GM12878 (cell line): Measurements from ENCODE around the gene FAXC.

Experiments
- CTCF ChIP-seq, 3 experiments: IDR thresholded peaks in 2 of 3; conservative IDR thresholded peaks in 1 of 3; 2 replicates each; pipeline ENCODE4 v1.5.1; 2011; ENCODE audit warnings: low read depth in 3 of 3, low read length in 3 of 3, mild to moderate bottlenecking in 3 of 3, control low read depth in 2 of 3, moderate library complexity in 2 of 3, inconsistent platforms in 1 of 3, mixed read lengths in 1 of 3; ENCODE audit not compliant: control insufficient read depth in 2 of 3, insufficient read depth in 1 of 3; ENCODE audit errors: extremely low read depth in 1 of 3
- MAX ChIP-seq: IDR thresholded peaks from 2 replicates; pipeline ENCODE4 v1.6.1; 2012; ENCODE audit warnings: low read depth, low read length, improper control_type of control experiment
- POLR2A ChIP-seq: IDR thresholded peaks from 2 replicates; pipeline ENCODE4 v1.6.1; 2011; ENCODE audit warnings: low read depth, mild to moderate bottlenecking, low read length
- POLR2AphosphoS5 ChIP-seq: IDR thresholded peaks from 2 replicates; pipeline ENCODE4 v1.6.1; 2011; ENCODE audit warnings: mild to moderate bottlenecking, low read length, inconsistent platforms
- RCOR1 ChIP-seq: conservative IDR thresholded peaks from 2 replicates; pipeline ENCODE4 v1.6.1; 2012; ENCODE audit warnings: low read depth, low read length, improper control_type of control experiment
- RELA ChIP-seq: fragments of 450-650 bp; IDR thresholded peaks from 2 replicates; pipeline ENCODE4 v1.8.0; 2014; ENCODE audit warnings: borderline replicate concordance; ENCODE audit not compliant: partially characterized antibody
- SP1 ChIP-seq: IDR thresholded peaks from one replicate; pipeline ENCODE4 v1.6.1; 2011; ENCODE audit warnings: low read depth, low read length
- ZNF274 ChIP-seq: IDR thresholded peaks from one replicate; pipeline ENCODE4 v1.8.0; 2011; ENCODE audit not compliant: insufficient read length, insufficient read depth
- TF ChIP-seq, protein P1 (sequence below): fragments of 450-650 bp; IDR thresholded peaks from 2 replicates; pipeline ENCODE4 v1.6.1; 2016; ENCODE audit warnings: mild to moderate bottlenecking, moderate library complexity, borderline replicate concordance
- TF ChIP-seq, protein P2 (sequence below): fragments of 450-650 bp; formaldehyde crosslinking; IDR thresholded peaks from 2 replicates; pipeline ENCODE4 v1.5.0; 2022; ENCODE audit warnings: mild to moderate bottlenecking, missing genetic modification characterization

DNA sequence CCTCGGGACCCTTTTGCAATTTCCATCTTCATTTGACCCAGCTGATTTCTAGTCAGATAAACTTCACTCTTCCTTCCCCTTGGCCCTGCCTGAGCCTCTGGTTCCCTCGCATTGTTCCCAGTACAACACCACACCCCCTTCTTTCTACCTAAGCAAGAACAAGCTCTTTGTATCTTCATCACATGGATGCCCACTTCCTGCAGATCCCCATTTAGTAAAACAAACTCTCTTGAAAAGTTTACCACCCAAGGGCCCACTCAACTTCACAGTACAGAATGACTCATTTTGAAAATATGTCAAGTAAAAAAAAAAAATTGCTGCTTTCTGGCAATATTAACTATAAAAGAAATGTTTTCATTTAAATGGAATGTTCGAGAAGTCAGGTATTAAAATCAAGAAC is 5.2 kb downstream of the FAXC start:
- TF ChIP-seq MAX, result no peak
- no peak for TF ChIP-seq SP1
- TF ChIP-seq, protein P1, sequence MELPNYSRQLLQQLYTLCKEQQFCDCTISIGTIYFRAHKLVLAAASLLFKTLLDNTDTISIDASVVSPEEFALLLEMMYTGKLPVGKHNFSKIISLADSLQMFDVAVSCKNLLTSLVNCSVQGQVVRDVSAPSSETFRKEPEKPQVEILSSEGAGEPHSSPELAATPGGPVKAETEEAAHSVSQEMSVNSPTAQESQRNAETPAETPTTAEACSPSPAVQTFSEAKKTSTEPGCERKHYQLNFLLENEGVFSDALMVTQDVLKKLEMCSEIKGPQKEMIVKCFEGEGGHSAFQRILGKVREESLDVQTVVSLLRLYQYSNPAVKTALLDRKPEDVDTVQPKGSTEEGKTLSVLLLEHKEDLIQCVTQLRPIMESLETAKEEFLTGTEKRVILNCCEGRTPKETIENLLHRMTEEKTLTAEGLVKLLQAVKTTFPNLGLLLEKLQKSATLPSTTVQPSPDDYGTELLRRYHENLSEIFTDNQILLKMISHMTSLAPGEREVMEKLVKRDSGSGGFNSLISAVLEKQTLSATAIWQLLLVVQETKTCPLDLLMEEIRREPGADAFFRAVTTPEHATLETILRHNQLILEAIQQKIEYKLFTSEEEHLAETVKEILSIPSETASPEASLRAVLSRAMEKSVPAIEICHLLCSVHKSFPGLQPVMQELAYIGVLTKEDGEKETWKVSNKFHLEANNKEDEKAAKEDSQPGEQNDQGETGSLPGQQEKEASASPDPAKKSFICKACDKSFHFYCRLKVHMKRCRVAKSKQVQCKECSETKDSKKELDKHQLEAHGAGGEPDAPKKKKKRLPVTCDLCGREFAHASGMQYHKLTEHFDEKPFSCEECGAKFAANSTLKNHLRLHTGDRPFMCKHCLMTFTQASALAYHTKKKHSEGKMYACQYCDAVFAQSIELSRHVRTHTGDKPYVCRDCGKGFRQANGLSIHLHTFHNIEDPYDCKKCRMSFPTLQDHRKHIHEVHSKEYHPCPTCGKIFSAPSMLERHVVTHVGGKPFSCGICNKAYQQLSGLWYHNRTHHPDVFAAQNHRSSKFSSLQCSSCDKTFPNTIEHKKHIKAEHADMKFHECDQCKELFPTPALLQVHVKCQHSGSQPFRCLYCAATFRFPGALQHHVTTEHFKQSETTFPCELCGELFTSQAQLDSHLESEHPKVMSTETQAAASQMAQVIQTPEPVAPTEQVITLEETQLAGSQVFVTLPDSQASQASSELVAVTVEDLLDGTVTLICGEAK, result no peak
- TF ChIP-seq CTCF (IDR thresholded peaks at IDR 0.05 in 2 of 3, conservative IDR thresholded peaks at IDR 0.05 in 1 of 3; ENCODE audit: control insufficient read depth in 2 of 3, extremely low read depth in 1 of 3, insufficient read depth in 1 of 3, low read depth in 3 of 3, low read length in 3 of 3), result no peak
- TF ChIP-seq ZNF274, result no peak
- TF ChIP-seq RCOR1, result no peak
- no peak for TF ChIP-seq POLR2A
- no peak for TF ChIP-seq RELA
- TF ChIP-seq, protein P2, sequence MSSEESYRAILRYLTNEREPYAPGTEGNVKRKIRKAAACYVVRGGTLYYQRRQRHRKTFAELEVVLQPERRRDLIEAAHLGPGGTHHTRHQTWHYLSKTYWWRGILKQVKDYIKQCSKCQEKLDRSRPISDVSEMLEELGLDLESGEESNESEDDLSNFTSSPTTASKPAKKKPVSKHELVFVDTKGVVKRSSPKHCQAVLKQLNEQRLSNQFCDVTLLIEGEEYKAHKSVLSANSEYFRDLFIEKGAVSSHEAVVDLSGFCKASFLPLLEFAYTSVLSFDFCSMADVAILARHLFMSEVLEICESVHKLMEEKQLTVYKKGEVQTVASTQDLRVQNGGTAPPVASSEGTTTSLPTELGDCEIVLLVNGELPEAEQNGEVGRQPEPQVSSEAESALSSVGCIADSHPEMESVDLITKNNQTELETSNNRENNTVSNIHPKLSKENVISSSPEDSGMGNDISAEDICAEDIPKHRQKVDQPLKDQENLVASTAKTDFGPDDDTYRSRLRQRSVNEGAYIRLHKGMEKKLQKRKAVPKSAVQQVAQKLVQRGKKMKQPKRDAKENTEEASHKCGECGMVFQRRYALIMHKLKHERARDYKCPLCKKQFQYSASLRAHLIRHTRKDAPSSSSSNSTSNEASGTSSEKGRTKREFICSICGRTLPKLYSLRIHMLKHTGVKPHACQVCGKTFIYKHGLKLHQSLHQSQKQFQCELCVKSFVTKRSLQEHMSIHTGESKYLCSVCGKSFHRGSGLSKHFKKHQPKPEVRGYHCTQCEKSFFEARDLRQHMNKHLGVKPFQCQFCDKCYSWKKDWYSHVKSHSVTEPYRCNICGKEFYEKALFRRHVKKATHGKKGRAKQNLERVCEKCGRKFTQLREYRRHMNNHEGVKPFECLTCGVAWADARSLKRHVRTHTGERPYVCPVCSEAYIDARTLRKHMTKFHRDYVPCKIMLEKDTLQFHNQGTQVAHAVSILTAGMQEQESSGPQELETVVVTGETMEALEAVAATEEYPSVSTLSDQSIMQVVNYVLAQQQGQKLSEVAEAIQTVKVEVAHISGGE (CRISPR knock-in tag), result no peak
- no peak for TF ChIP-seq POLR2AphosphoS5
